NCI-H345 treated with DMSO at 0.1 percent for 48 hours (cell line): Measurements from ENCODE around the gene GPR171.
"Not testable (repeated sequence)": the region's sequence is repeated elsewhere in the genome, so short reads cannot be mapped to it uniquely, and the experiment has no call there.

ENCODE experiments used
- DNase-seq: peaks from one replicate; lab custom pipeline; 2025; ENCODE audit not compliant: unreplicated experiment; lab: John Stamatoyannopoulos, UW

Gene GPR171

GRCh38 chr3:151178208-151178845, 24.7 kb downstream of the GPR171 start:
- DNase-seq = no peak

- no peak for DNase-seq
These were observed 27.1 kb downstream of the GPR171 start for GRCh38 chr3:151175952-151176351.

- DNase-seq = no peak
These were observed 28.7 kb downstream of the GPR171 start for GRCh38 chr3:151174351-151174750.

GRCh38 chr3:151171145-151171757, 31.8 kb downstream of the GPR171 start:
- no peak for DNase-seq

- not testable (repeated sequence) for DNase-seq
These were observed 32.9 kb downstream of the GPR171 start for GRCh38 chr3:151169948-151170679.

- no peak for DNase-seq
These were observed 33.6 kb downstream of the GPR171 start for GRCh38 chr3:151169262-151169947.

GRCh38 chr3:151168269-151169094, 34.5 kb downstream of the GPR171 start:
- no peak for DNase-seq

- DNase-seq = no peak
These were observed 36.9 kb downstream of the GPR171 start for GRCh38 chr3:151166161-151166560.

GRCh38 chr3:151165226-151165625, 37.8 kb downstream of the GPR171 start:
- DNase-seq = no peak

GRCh38 chr3:151159806-151160205, 43.2 kb downstream of the GPR171 start:
- DNase-seq = no peak

- DNase-seq = no peak
These were observed 46.3 kb downstream of the GPR171 start for GRCh38 chr3:151156618-151157216.

- DNase-seq = no peak
These were observed 47.4 kb downstream of the GPR171 start for GRCh38 chr3:151155409-151156128.

GRCh38 chr3:151154566-151154965, 48.5 kb downstream of the GPR171 start:
- DNase-seq = no peak

- DNase-seq = no peak
These were observed 50.4 kb downstream of the GPR171 start for GRCh38 chr3:151152455-151153079.
